Neuron (in vitro differentiated cells): Measurements from ENCODE around the gene XRRA1.
"Not testable (repeated sequence)": the region's sequence is repeated elsewhere in the genome, so short reads cannot be mapped to it uniquely, and the experiment has no call there.

ENCODE experiments used
- H2AFZ ChIP-seq: one replicate; pipeline ENCODE4 v1.6.1; 2013; ENCODE audit warnings: low read depth, mild to moderate bottlenecking, inconsistent platforms, low read length, moderate library complexity
- H3K27me3 ChIP-seq: one replicate; pipeline ENCODE4 v1.6.1; 2013; ENCODE audit warnings: low read length; ENCODE audit not compliant: insufficient read depth
- H3K36me3 ChIP-seq: one replicate; pipeline ENCODE4 v1.6.1; 2013; ENCODE audit warnings: low read length; ENCODE audit not compliant: insufficient read depth
- H3K4me1 ChIP-seq: one replicate; pipeline ENCODE4 v1.6.1; 2013; ENCODE audit warnings: low read length; ENCODE audit not compliant: insufficient read depth
- H3K4me3 ChIP-seq: 2 replicates; pipeline ENCODE4 v1.5.1; 2013; ENCODE audit warnings: mild to moderate bottlenecking, low read length, moderate library complexity
- H3K9me3 ChIP-seq: one replicate; pipeline ENCODE4 v1.6.1; 2013; ENCODE audit warnings: low read length

XRRA1 gene

GRCh38 chr11:74970852-74971395, 22.0 kb upstream of the XRRA1 start:
- peaks cover 73% of the 10 kb centered on the region for H3K36me3 ChIP-seq

GRCh38 chr11:74966651-74967050, 17.8 kb upstream of the XRRA1 start:
- Histone ChIP-seq H3K4me3 (no peak overlapping the region), H3K4me1 (no peaks in the 10 kb centered on the region), H2AFZ (no peak overlapping the region), H3K36me3 (peaks cover 54% of the 10 kb centered on the region), H3K9me3 (no peaks in the 10 kb centered on the region), H3K27me3 (no peaks in the 10 kb centered on the region)

More at GRCh38 chr11:74970852-74971395, 22.0 kb upstream of the XRRA1 start:
- Histone ChIP-seq H3K4me3 (no peak overlapping the region), H3K9me3 (peaks cover 2% of the 10 kb centered on the region), H3K27me3 (no peaks in the 10 kb centered on the region), H3K4me1 (no peaks in the 10 kb centered on the region), H2AFZ (no peak overlapping the region)

- H3K4me3 ChIP-seq, H3K27me3 ChIP-seq, H3K4me1 ChIP-seq, H3K9me3 ChIP-seq, H2AFZ ChIP-seq: not testable (repeated sequence)
- peaks cover 12% of the 10 kb centered on the region for H3K36me3 ChIP-seq
Observed at GRCh38 chr11:74960128-74960527, 11.2 kb upstream of the XRRA1 start.

GRCh38 chr11:74957937-74958629, 9.2 kb upstream of the XRRA1 start:
- Histone ChIP-seq H3K4me1 (peaks cover 4% of the 10 kb centered on the region), H3K9me3 (peaks cover 2% of the 10 kb centered on the region), H3K4me3 (no peak overlapping the region), H2AFZ (no peak overlapping the region), H3K36me3 (peaks cover 14% of the 10 kb centered on the region), H3K27me3 (no peaks in the 10 kb centered on the region)

- peaks cover 2% of the 10 kb centered on the region for H3K9me3 ChIP-seq
- H3K27me3 ChIP-seq = no peaks in the 10 kb centered on the region
- H2AFZ ChIP-seq = no peak overlapping the region
- H3K4me1 ChIP-seq = peaks cover 4% of the 10 kb centered on the region
- H3K4me3 ChIP-seq = no peak overlapping the region
- H3K36me3 ChIP-seq = peaks cover 20% of the 10 kb centered on the region
Observed at GRCh38 chr11:74956397-74957015, 7.6 kb upstream of the XRRA1 start.

GRCh38 chr11:74954199-74954598, 5.3 kb upstream of the XRRA1 start:
- no peak overlapping the region for H2AFZ ChIP-seq
- H3K27me3 ChIP-seq = no peaks in the 10 kb centered on the region
- H3K4me1 ChIP-seq = peaks cover 11% of the 10 kb centered on the region
- peaks cover 2% of the 10 kb centered on the region for H3K9me3 ChIP-seq
- H3K4me3 ChIP-seq = no peak overlapping the region
- H3K36me3 ChIP-seq = peaks cover 22% of the 10 kb centered on the region

GRCh38 chr11:74953451-74953850, 4.6 kb upstream of the XRRA1 start:
- Histone ChIP-seq H3K9me3 (peaks cover 2% of the 10 kb centered on the region), H3K27me3 (no peaks in the 10 kb centered on the region), H3K4me3 (no peak overlapping the region)

GRCh38 chr11:74952752-74953151, 3.9 kb upstream of the XRRA1 start:
- no peak overlapping the region for H3K4me3 ChIP-seq

More at GRCh38 chr11:74953451-74953850, 4.6 kb upstream of the XRRA1 start:
- peaks cover 22% of the 10 kb centered on the region for H3K36me3 ChIP-seq
- no peak overlapping the region for H2AFZ ChIP-seq
- peaks cover 11% of the 10 kb centered on the region for H3K4me1 ChIP-seq

GRCh38 chr11:74951226-74951625, 2.3 kb upstream of the XRRA1 start:
- peaks cover 11% of the 10 kb centered on the region for H3K4me1 ChIP-seq
- H3K4me3 ChIP-seq = no peak overlapping the region
- H3K9me3 ChIP-seq = peaks cover 2% of the 10 kb centered on the region
- no peaks in the 10 kb centered on the region for H3K27me3 ChIP-seq
- no peak overlapping the region for H2AFZ ChIP-seq
- H3K36me3 ChIP-seq = peaks cover 16% of the 10 kb centered on the region

More at GRCh38 chr11:74952752-74953151, 3.9 kb upstream of the XRRA1 start:
- H2AFZ ChIP-seq = no peak overlapping the region
- no peaks in the 10 kb centered on the region for H3K27me3 ChIP-seq
- H3K36me3 ChIP-seq = peaks cover 19% of the 10 kb centered on the region
- peaks cover 2% of the 10 kb centered on the region for H3K9me3 ChIP-seq
- peaks cover 11% of the 10 kb centered on the region for H3K4me1 ChIP-seq

- Histone ChIP-seq H3K9me3 (peaks cover 2% of the 10 kb centered on the region), H3K4me1 (peaks cover 11% of the 10 kb centered on the region), H3K4me3 (peak overlapping the region; percentile 76), H3K36me3 (peaks cover 14% of the 10 kb centered on the region), H2AFZ (no peak overlapping the region), H3K27me3 (no peaks in the 10 kb centered on the region)
Observed at GRCh38 chr11:74950374-74950969, 1.6 kb upstream of the XRRA1 start.

GRCh38 chr11:74949753-74950137, 854 bp upstream of the XRRA1 start:
- H3K9me3 ChIP-seq = peaks cover 2% of the 10 kb centered on the region
- H2AFZ ChIP-seq = no peak overlapping the region
- peak overlapping the region; percentile 76 for H3K4me3 ChIP-seq
- H3K36me3 ChIP-seq = peaks cover 14% of the 10 kb centered on the region
- no peaks in the 10 kb centered on the region for H3K27me3 ChIP-seq
- H3K4me1 ChIP-seq = peaks cover 11% of the 10 kb centered on the region

- H3K9me3 ChIP-seq = no peaks in the 10 kb centered on the region
- H2AFZ ChIP-seq = peak overlapping the region; percentile 96
- no peaks in the 10 kb centered on the region for H3K27me3 ChIP-seq
- H3K36me3 ChIP-seq = peaks cover 10% of the 10 kb centered on the region
- H3K4me1 ChIP-seq = peaks cover 11% of the 10 kb centered on the region
- H3K4me3 ChIP-seq = peak overlapping the region; percentile 76
Observed at GRCh38 chr11:74948546-74948897, 369 bp downstream of the XRRA1 start.

GRCh38 chr11:74942073-74942759, 6.7 kb downstream of the XRRA1 start:
- no peak overlapping the region for H2AFZ ChIP-seq
- H3K9me3 ChIP-seq = no peaks in the 10 kb centered on the region
- H3K4me1 ChIP-seq = peaks cover 2% of the 10 kb centered on the region
- H3K36me3 ChIP-seq = peaks cover 6% of the 10 kb centered on the region
- H3K4me3 ChIP-seq = no peak overlapping the region
- H3K27me3 ChIP-seq = no peaks in the 10 kb centered on the region
